NCI-H146 treated with DMSO at 0.1 percent for 48 hours (cell line): ENCODE results near the gene IGF1.

Experiments
- DNase-seq: peaks from one replicate; lab custom pipeline; 2025; ENCODE audit not compliant: unreplicated experiment; lab: John Stamatoyannopoulos, UW

Gene IGF1

GRCh38 chr12:102480406-102480805 is at the start of gene IGF1:
Gene IGF1, minus strand, starts transcription at chr12:102480563. Its CDS starts 182 bp downstream, at chr12:102480381.
- no peak for DNase-seq

GRCh38 chr12:102528111-102528510 is 47.7 kb upstream of the IGF1 start:
- no peak for DNase-seq

- DNase-seq = no peak
Observed at GRCh38 chr12:102527171-102527720, 46.9 kb upstream of the IGF1 start.

GRCh38 chr12:102526656-102527055 is 46.3 kb upstream of the IGF1 start:
- DNase-seq = no peak

- DNase-seq = no peak
Observed at GRCh38 chr12:102522768-102523167, 42.4 kb upstream of the IGF1 start.

GRCh38 chr12:102521662-102522277 is 41.4 kb upstream of the IGF1 start:
- DNase-seq = no peak

GRCh38 chr12:102518871-102519270 is 38.5 kb upstream of the IGF1 start:
- no peak for DNase-seq

- DNase-seq = no peak
Observed at GRCh38 chr12:102514696-102515095, 34.3 kb upstream of the IGF1 start.

GRCh38 chr12:102513739-102514138 is 33.4 kb upstream of the IGF1 start:
- DNase-seq = no peak

GRCh38 chr12:102513272-102513671 is 32.9 kb upstream of the IGF1 start:
- no peak for DNase-seq

- DNase-seq = no peak
Observed at GRCh38 chr12:102512523-102512922, 32.2 kb upstream of the IGF1 start.

- DNase-seq = no peak
Observed at GRCh38 chr12:102511575-102511974, 31.2 kb upstream of the IGF1 start.

GRCh38 chr12:102510463-102510862 is 30.1 kb upstream of the IGF1 start:
- no peak for DNase-seq

- no peak for DNase-seq
Observed at GRCh38 chr12:102510031-102510430, 29.7 kb upstream of the IGF1 start.

- DNase-seq = no peak
Observed at GRCh38 chr12:102509123-102509626, 28.8 kb upstream of the IGF1 start.

- no peak for DNase-seq
Observed at GRCh38 chr12:102508052-102508451, 27.7 kb upstream of the IGF1 start.

- DNase-seq = no peak
Observed at GRCh38 chr12:102507301-102507700, 26.9 kb upstream of the IGF1 start.

GRCh38 chr12:102504871-102505270 is 24.5 kb upstream of the IGF1 start:
- DNase-seq = no peak

- DNase-seq = no peak
Observed at GRCh38 chr12:102504280-102504679, 23.9 kb upstream of the IGF1 start.

GRCh38 chr12:102503831-102504230 is 23.5 kb upstream of the IGF1 start:
- DNase-seq = no peak

- DNase-seq = no peak
Observed at GRCh38 chr12:102503056-102503681, 22.8 kb upstream of the IGF1 start.

- DNase-seq = no peak
Observed at GRCh38 chr12:102501773-102502172, 21.4 kb upstream of the IGF1 start.
